Endothelial cell of umbilical vein (primary cell): ENCODE measurements around the gene KAT7.

Source experiments
- CTCF ChIP-seq, 2 donors: IDR thresholded peaks; 1 replicate in 1 of 2; 2 replicates in 1 of 2; pipeline ENCODE4 v1.5.1; 2011; ENCODE audit warnings: low read length in 2 of 2, mild to moderate bottlenecking in 2 of 2, moderate library complexity in 2 of 2, control low read depth in 1 of 2, inconsistent platforms in 1 of 2, low read depth in 1 of 2; ENCODE audit not compliant: insufficient read depth in 1 of 2; ENCODE audit errors: extremely low read depth in 1 of 2
- EZH2 ChIP-seq: IDR thresholded peaks from 2 replicates; pipeline ENCODE4 v1.6.1; 2012; ENCODE audit warnings: borderline replicate concordance, low read depth, mild to moderate bottlenecking, moderate library complexity, low read length, inconsistent platforms; ENCODE audit not compliant: severe bottlenecking
- FOS ChIP-seq: IDR thresholded peaks from 2 replicates; pipeline ENCODE4 v1.6.1; 2011; ENCODE audit warnings: mild to moderate bottlenecking, low read length, moderate library complexity, borderline replicate concordance; ENCODE audit not compliant: insufficient read depth
- GATA2 ChIP-seq: IDR thresholded peaks from 2 replicates; pipeline ENCODE4 v1.7.0; 2011; ENCODE audit warnings: low read depth, mild to moderate bottlenecking, moderate library complexity, mixed read lengths, low read length; ENCODE audit not compliant: insufficient read length, insufficient read depth
- JUN ChIP-seq: IDR thresholded peaks from 2 replicates; pipeline ENCODE4 v1.6.1; 2011; ENCODE audit warnings: borderline replicate concordance, low read depth; ENCODE audit not compliant: insufficient read length, insufficient read depth
- MAX ChIP-seq: IDR thresholded peaks from 2 replicates; pipeline ENCODE4 v1.6.1; 2011; ENCODE audit not compliant: insufficient read depth, insufficient read length
- MYC ChIP-seq: IDR thresholded peaks from one replicate; pipeline ENCODE4 v1.6.1; 2011; ENCODE audit warnings: mild to moderate bottlenecking, low read depth, low read length
- POLR2A ChIP-seq: IDR thresholded peaks from 2 replicates; pipeline ENCODE4 v1.6.1; 2012; ENCODE audit warnings: low read depth, mild to moderate bottlenecking, control low read depth, low read length
- POLR2AphosphoS5 ChIP-seq: IDR thresholded peaks from 2 replicates; pipeline ENCODE4 v1.6.1; 2012; ENCODE audit warnings: low read depth, mild to moderate bottlenecking, control low read depth, low read length, moderate library complexity; ENCODE audit not compliant: insufficient read depth

GRCh38 chr17:49866019-49866380 lies 77.5 kb downstream of the KAT7 start:
- no peak for TF ChIP-seq MAX
- TF ChIP-seq CTCF (IDR thresholded peaks at IDR 0.05; ENCODE audit: extremely low read depth in 1 of 2, insufficient read depth in 1 of 2, low read depth in 1 of 2, low read length in 2 of 2), result no peak
- TF ChIP-seq FOS, result no peak
- no peak for TF ChIP-seq POLR2A
- no peak for TF ChIP-seq POLR2AphosphoS5
- no peak for TF ChIP-seq EZH2
- TF ChIP-seq JUN, result no peak
- TF ChIP-seq MYC, result no peak
- TF ChIP-seq GATA2, result no peak
